Stomach (tissue), 4 donors: Measurements from ENCODE around the gene ZPBP.

ENCODE experiments used
- CTCF ChIP-seq, 7 experiments: fragments of 450-650 bp in 4 of 7; fragments of 200-600 bp in 3 of 7; sonication (generic) in 3 of 7; IDR thresholded peaks; one replicate each; pipeline ENCODE4 v1.5.1; 2016 to 2019; ENCODE audit warnings: antibody characterized with exemption in 7 of 7, control low read depth in 2 of 7, mild to moderate bottlenecking in 1 of 7
- POLR2A ChIP-seq, 4 donors: fragments of 450-650 bp; IDR thresholded peaks; one replicate each; pipeline ENCODE4 v1.6.1; 2016; ENCODE audit warnings: antibody characterized with exemption in 4 of 4, control low read depth in 2 of 4, mild to moderate bottlenecking in 1 of 4, moderate library complexity in 1 of 4

GRCh38 chr7:50138101-50138500 lies 45.1 kb upstream of the ZPBP start:
- no peak for TF ChIP-seq POLR2A (IDR thresholded peaks at IDR 0.05)
- no peak for TF ChIP-seq CTCF (IDR thresholded peaks at IDR 0.05)
